ENCODE data around the gene RPTOR. TPM values are rescaled to one million over a fixed set of nuclear protein-coding genes. Genes with fewer than 3 reads are reported as not detected.

The RPTOR gene
- polyA plus RNA-seq, 2 donors = 7.1 to 10.5 TPM

DNA sequence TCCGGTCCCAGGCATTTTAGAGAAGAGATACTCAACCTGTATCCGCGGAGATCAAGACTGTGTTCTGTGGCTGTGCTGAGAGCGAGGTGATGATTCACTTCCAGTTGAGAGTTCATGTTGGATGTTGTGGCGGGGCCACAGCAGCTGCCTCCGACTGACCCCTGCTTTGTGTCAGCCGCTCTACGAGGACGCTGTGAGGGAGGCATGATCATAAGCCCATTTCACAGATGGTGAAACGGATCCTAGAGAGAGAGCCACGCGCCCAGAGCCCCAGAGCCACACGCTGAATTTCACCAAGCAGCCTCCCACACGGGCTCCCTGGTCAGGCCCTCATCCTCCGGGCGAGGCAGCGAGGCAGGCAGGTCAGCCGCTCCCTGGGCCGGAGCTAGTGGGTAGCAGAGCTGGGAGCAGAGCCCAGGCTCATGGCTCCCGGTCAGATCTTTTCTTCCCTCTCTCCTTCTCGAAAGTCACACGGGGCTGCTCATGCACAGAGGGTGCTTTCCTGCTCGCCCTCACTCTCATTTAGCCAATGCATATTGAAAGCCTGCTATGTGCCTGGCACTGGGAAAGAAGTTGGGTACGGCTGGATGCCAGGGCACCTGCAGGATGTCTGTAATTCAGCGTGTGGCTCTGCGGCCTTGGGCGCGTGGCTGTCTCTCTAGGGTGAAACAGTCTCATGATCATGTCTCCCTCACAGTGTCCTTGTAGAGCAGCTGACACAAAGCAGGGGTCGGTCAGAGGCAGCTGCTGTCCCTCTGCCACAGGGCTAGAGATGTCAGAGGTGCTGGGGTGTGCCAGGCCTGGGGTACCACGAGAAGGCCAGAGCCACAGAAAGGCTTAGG is 291.4 kb downstream of the RPTOR start:
- Histone ChIP-seq H3K27ac (ENCODE audit: low read depth in 2 of 2, low read length in 1 of 2) (no peak overlapping the region), H3K4me1 (ENCODE audit: control insufficient read depth in 2 of 2, insufficient read depth in 2 of 2, low read length in 1 of 2) (peaks cover 2 to 8% of the 10 kb centered on the region in 2 donors), H3K9me3 (ENCODE audit: control insufficient read depth in 2 of 2, insufficient read depth in 1 of 2, low read depth in 1 of 2, low read length in 1 of 2) (no peaks in the 10 kb centered on the region), H3K36me3 (ENCODE audit: control insufficient read depth in 2 of 2, insufficient read depth in 2 of 2, low read length in 1 of 2) (peaks cover 0 to 11% of the 10 kb centered on the region in 2 donors), H3K4me3 (ENCODE audit: low read depth in 1 of 2, low read length in 2 of 2) (no peak overlapping the region), H3K27me3 (ENCODE audit: control insufficient read depth in 1 of 2, insufficient read depth in 2 of 2, low read length in 2 of 2) (no peaks in the 10 kb centered on the region)
- WGBS, 2 donors = 94 to 96% methylated on average over 30 of the region's 30 CpGs

DNA sequence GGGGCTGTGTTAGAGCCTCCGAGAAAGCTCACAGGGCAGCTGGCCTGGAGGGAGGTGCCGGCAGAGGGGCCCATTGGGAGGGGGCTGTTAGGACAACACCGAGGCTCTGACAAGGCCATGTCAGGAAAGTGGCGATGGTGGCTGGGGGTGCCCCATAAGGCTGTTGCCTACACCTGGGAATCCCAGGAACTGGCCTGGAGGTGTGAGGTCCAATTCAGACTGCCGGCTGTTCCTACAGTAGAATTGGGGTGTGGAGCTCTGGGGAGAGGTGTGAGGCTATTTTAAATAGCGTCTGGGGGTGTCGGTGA is 292.0 kb downstream of the RPTOR start:
- 95 to 96% methylated on average over 7 of the region's 7 CpGs for WGBS, 2 donors
- Histone ChIP-seq H3K4me3 (ENCODE audit: low read depth in 1 of 2, low read length in 2 of 2) (no peak overlapping the region), H3K27me3 (ENCODE audit: control insufficient read depth in 1 of 2, insufficient read depth in 2 of 2, low read length in 2 of 2) (no peaks in the 10 kb centered on the region), H3K9me3 (ENCODE audit: control insufficient read depth in 2 of 2, insufficient read depth in 1 of 2, low read depth in 1 of 2, low read length in 1 of 2) (no peaks in the 10 kb centered on the region), H3K27ac (ENCODE audit: low read depth in 2 of 2, low read length in 1 of 2) (no peak overlapping the region), H3K4me1 (ENCODE audit: control insufficient read depth in 2 of 2, insufficient read depth in 2 of 2, low read length in 1 of 2) (peaks cover 2 to 8% of the 10 kb centered on the region in 2 donors), H3K36me3 (ENCODE audit: control insufficient read depth in 2 of 2, insufficient read depth in 2 of 2, low read length in 1 of 2) (peaks cover 0 to 11% of the 10 kb centered on the region in 2 donors)

DNA sequence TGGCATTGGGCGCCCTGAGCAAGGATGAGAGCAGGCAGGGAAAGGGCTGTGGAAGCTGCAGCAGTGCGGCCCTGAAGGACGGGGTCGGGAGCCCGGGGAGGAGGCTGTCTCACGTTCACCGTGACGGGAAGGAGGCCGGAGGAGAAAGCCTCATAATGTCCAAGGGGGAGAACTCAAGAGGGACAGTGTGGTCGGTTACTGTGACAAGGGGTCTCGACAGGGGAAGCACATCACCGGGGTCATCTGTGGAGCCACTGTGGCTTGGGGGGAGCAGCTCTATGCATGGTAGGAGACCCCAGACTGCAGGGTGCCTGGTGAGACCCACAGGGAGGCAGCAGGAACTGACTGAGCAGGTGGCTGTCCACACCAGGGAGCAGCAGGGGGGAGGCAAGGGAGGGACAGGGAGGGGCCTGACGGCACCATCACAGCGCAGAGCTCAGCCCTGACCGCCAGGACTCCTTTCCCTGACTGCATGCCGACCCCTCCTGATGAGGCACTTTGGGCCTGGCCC is 292.4 kb downstream of the RPTOR start:
- H3K27me3 ChIP-seq (ENCODE audit: control insufficient read depth in 1 of 2, insufficient read depth in 2 of 2, low read length in 2 of 2) = no peaks in the 10 kb centered on the region
- peaks cover 2 to 6% of the 10 kb centered on the region in 2 donors for H3K4me1 ChIP-seq (ENCODE audit: control insufficient read depth in 2 of 2, insufficient read depth in 2 of 2, low read length in 1 of 2)
- H3K4me3 ChIP-seq (ENCODE audit: low read depth in 1 of 2, low read length in 2 of 2) = no peak overlapping the region
- H3K27ac ChIP-seq (ENCODE audit: low read depth in 2 of 2, low read length in 1 of 2) = no peak overlapping the region
- H3K9me3 ChIP-seq (ENCODE audit: control insufficient read depth in 2 of 2, insufficient read depth in 1 of 2, low read depth in 1 of 2, low read length in 1 of 2) = no peaks in the 10 kb centered on the region
- peaks cover 0 to 11% of the 10 kb centered on the region in 2 donors for H3K36me3 ChIP-seq (ENCODE audit: control insufficient read depth in 2 of 2, insufficient read depth in 2 of 2, low read length in 1 of 2)
- 96 to 97% methylated on average over 16 of the region's 16 CpGs for WGBS, 2 donors

DNA sequence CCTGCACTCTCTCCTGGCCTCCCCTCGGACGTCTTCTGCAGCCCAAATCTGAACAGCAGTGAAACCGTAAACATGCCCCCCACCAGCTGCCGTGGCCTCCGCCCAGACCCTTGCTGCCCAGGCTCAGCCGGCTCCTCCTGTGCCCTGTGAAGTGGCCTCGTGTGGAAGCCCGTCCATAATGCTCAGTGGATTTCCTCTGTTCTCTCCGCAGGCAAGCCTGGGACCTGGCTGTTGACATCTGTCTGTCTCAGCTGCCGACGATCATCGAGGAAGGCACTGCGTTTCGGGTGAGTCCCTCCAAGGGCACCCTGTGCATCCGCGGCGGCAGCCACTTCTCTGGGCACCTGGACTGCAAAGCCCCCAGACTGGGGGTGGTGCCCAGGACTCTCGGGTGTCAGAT is 293.1 kb downstream of the RPTOR start:
- H3K9me3 ChIP-seq (ENCODE audit: control insufficient read depth in 2 of 2, insufficient read depth in 1 of 2, low read depth in 1 of 2, low read length in 1 of 2) = no peaks in the 10 kb centered on the region
- H3K4me1 ChIP-seq (ENCODE audit: control insufficient read depth in 2 of 2, insufficient read depth in 2 of 2, low read length in 1 of 2) = no peaks in the 10 kb centered on the region
- peaks cover 0 to 11% of the 10 kb centered on the region in 2 donors for H3K36me3 ChIP-seq (ENCODE audit: control insufficient read depth in 2 of 2, insufficient read depth in 2 of 2, low read length in 1 of 2)
- 95% methylated on average over 18 of the region's 18 CpGs for WGBS, 2 donors
- no peak overlapping the region for H3K27ac ChIP-seq (ENCODE audit: low read depth in 2 of 2, low read length in 1 of 2)
- H3K4me3 ChIP-seq (ENCODE audit: low read depth in 1 of 2, low read length in 2 of 2) = no peak overlapping the region
- no peaks in the 10 kb centered on the region for H3K27me3 ChIP-seq (ENCODE audit: control insufficient read depth in 1 of 2, insufficient read depth in 2 of 2, low read length in 2 of 2)

- H3K27me3 ChIP-seq (ENCODE audit: control insufficient read depth in 1 of 2, insufficient read depth in 2 of 2, low read length in 2 of 2) = no peaks in the 10 kb centered on the region
- H3K4me3 ChIP-seq (ENCODE audit: low read depth in 1 of 2, low read length in 2 of 2) = no peak overlapping the region
- no peak overlapping the region for H3K27ac ChIP-seq (ENCODE audit: low read depth in 2 of 2, low read length in 1 of 2)
- no peaks in the 10 kb centered on the region for H3K4me1 ChIP-seq (ENCODE audit: control insufficient read depth in 2 of 2, insufficient read depth in 2 of 2, low read length in 1 of 2)
- H3K36me3 ChIP-seq (ENCODE audit: control insufficient read depth in 2 of 2, insufficient read depth in 2 of 2, low read length in 1 of 2) = peaks cover 0 to 11% of the 10 kb centered on the region in 2 donors
- H3K9me3 ChIP-seq (ENCODE audit: control insufficient read depth in 2 of 2, insufficient read depth in 1 of 2, low read depth in 1 of 2, low read length in 1 of 2) = no peaks in the 10 kb centered on the region
- 89 to 90% methylated on average over 30 of the region's 30 CpGs for WGBS, 2 donors
Observed at GRCh38 chr17:80838311-80839025, 293.8 kb downstream of the RPTOR start.

DNA sequence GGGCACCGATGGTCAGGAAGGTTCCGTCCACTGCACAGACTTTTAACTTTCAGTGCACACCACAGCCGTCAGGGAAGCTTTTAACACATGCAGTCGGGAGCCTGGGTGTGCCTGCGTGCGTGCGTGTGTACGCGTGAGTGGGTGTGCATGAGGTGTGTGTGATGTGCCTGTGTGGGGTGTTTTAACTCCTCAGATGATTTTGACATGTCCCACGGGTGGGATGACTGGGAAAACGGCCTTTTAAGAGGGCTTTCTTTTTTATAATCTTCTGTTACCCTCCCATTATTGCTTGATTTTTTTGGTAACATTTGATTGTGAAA is 294.3 kb downstream of the RPTOR start:
- Histone ChIP-seq H3K36me3 (ENCODE audit: control insufficient read depth in 2 of 2, insufficient read depth in 2 of 2, low read length in 1 of 2) (peaks cover 0 to 11% of the 10 kb centered on the region in 2 donors), H3K9me3 (ENCODE audit: control insufficient read depth in 2 of 2, insufficient read depth in 1 of 2, low read depth in 1 of 2, low read length in 1 of 2) (no peaks in the 10 kb centered on the region), H3K27me3 (ENCODE audit: control insufficient read depth in 1 of 2, insufficient read depth in 2 of 2, low read length in 2 of 2) (no peaks in the 10 kb centered on the region), H3K4me3 (ENCODE audit: low read depth in 1 of 2, low read length in 2 of 2) (no peak overlapping the region), H3K4me1 (ENCODE audit: control insufficient read depth in 2 of 2, insufficient read depth in 2 of 2, low read length in 1 of 2) (no peaks in the 10 kb centered on the region), H3K27ac (ENCODE audit: low read depth in 2 of 2, low read length in 1 of 2) (no peak overlapping the region)
- WGBS, 2 donors = 81 to 92% methylated on average over 11 of the region's 11 CpGs

- H3K9me3 ChIP-seq (ENCODE audit: control insufficient read depth in 2 of 2, insufficient read depth in 1 of 2, low read depth in 1 of 2, low read length in 1 of 2) = no peaks in the 10 kb centered on the region
- no peaks in the 10 kb centered on the region for H3K4me1 ChIP-seq (ENCODE audit: control insufficient read depth in 2 of 2, insufficient read depth in 2 of 2, low read length in 1 of 2)
- WGBS, 2 donors = 74 to 79% methylated on average over 8 of the region's 8 CpGs
- no peaks in the 10 kb centered on the region for H3K27me3 ChIP-seq (ENCODE audit: control insufficient read depth in 1 of 2, insufficient read depth in 2 of 2, low read length in 2 of 2)
- H3K4me3 ChIP-seq (ENCODE audit: low read depth in 1 of 2, low read length in 2 of 2) = no peak overlapping the region
- peaks cover 0 to 11% of the 10 kb centered on the region in 2 donors for H3K36me3 ChIP-seq (ENCODE audit: control insufficient read depth in 2 of 2, insufficient read depth in 2 of 2, low read length in 1 of 2)
- no peak overlapping the region for H3K27ac ChIP-seq (ENCODE audit: low read depth in 2 of 2, low read length in 1 of 2)
Observed at GRCh38 chr17:80839511-80839941, 294.9 kb downstream of the RPTOR start.

GRCh38 chr17:80839970-80840369 is 295.3 kb downstream of the RPTOR start:
- peaks cover 0 to 11% of the 10 kb centered on the region in 2 donors for H3K36me3 ChIP-seq (ENCODE audit: control insufficient read depth in 2 of 2, insufficient read depth in 2 of 2, low read length in 1 of 2)
- H3K9me3 ChIP-seq (ENCODE audit: control insufficient read depth in 2 of 2, insufficient read depth in 1 of 2, low read depth in 1 of 2, low read length in 1 of 2) = no peaks in the 10 kb centered on the region
- no peaks in the 10 kb centered on the region for H3K27me3 ChIP-seq (ENCODE audit: control insufficient read depth in 1 of 2, insufficient read depth in 2 of 2, low read length in 2 of 2)
- H3K4me3 ChIP-seq (ENCODE audit: low read depth in 1 of 2, low read length in 2 of 2) = no peak overlapping the region
- H3K4me1 ChIP-seq (ENCODE audit: control insufficient read depth in 2 of 2, insufficient read depth in 2 of 2, low read length in 1 of 2) = no peaks in the 10 kb centered on the region
- 81 to 85% methylated on average over 15 of the region's 15 CpGs for WGBS, 2 donors
- H3K27ac ChIP-seq (ENCODE audit: low read depth in 2 of 2, low read length in 1 of 2) = no peak overlapping the region

DNA sequence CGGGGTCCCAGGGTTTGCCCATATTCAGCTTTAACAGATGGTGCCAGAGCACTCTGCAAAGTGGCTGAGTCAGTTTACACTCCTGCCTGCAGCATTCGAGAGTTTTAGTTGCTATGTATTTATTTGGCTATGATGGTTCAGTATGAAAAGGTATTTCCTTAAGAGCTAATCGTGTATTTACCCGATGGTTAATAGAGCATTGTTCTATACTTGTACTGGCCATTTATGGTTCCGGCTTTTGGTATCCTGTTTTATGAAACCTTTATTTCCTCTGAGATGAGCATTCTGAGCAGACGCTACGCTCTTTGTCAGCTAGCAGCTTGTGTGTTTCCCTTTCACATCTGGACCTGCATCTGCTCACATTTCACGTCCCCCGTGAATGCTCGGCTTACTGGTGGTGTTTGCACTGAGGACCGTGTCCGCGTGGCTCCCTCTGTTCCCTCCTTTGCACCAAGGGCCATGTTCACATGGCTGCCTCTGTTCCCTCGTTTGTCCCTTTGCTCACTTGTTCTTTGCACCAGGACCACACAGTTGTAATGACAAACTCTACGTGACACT is 297.9 kb downstream of the RPTOR start:
- H3K9me3 ChIP-seq (ENCODE audit: control insufficient read depth in 2 of 2, insufficient read depth in 1 of 2, low read depth in 1 of 2, low read length in 1 of 2) = no peaks in the 10 kb centered on the region
- no peaks in the 10 kb centered on the region for H3K27me3 ChIP-seq (ENCODE audit: control insufficient read depth in 1 of 2, insufficient read depth in 2 of 2, low read length in 2 of 2)
- H3K36me3 ChIP-seq (ENCODE audit: control insufficient read depth in 2 of 2, insufficient read depth in 2 of 2, low read length in 1 of 2) = peaks cover 0 to 13% of the 10 kb centered on the region in 2 donors
- no peak overlapping the region for H3K27ac ChIP-seq (ENCODE audit: low read depth in 2 of 2, low read length in 1 of 2)
- WGBS, 2 donors = 84 to 87% methylated on average over 15 of the region's 15 CpGs
- no peak overlapping the region for H3K4me3 ChIP-seq (ENCODE audit: low read depth in 1 of 2, low read length in 2 of 2)
- H3K4me1 ChIP-seq (ENCODE audit: control insufficient read depth in 2 of 2, insufficient read depth in 2 of 2, low read length in 1 of 2) = peaks cover 0 to 2% of the 10 kb centered on the region in 2 donors
